ENCODE data around the gene HRH3.

The HRH3 gene
- total RNA-seq: 0 reads per million in 2 donors

- DNase-seq: peak; percentile 34
Measured at GRCh38 chr20:62219992-62220665, at the start of gene HRH3. HRH3 (minus strand) TSS chr20:62220278; CDS start chr20:62219970, 308 bp downstream.

- DNase-seq: no peak
Measured at GRCh38 chr20:62269871-62270270, 49.8 kb upstream of the HRH3 start.

GRCh38 chr20:62269378-62269777 lies 49.3 kb upstream of the HRH3 start:
- no peak for DNase-seq

DNA sequence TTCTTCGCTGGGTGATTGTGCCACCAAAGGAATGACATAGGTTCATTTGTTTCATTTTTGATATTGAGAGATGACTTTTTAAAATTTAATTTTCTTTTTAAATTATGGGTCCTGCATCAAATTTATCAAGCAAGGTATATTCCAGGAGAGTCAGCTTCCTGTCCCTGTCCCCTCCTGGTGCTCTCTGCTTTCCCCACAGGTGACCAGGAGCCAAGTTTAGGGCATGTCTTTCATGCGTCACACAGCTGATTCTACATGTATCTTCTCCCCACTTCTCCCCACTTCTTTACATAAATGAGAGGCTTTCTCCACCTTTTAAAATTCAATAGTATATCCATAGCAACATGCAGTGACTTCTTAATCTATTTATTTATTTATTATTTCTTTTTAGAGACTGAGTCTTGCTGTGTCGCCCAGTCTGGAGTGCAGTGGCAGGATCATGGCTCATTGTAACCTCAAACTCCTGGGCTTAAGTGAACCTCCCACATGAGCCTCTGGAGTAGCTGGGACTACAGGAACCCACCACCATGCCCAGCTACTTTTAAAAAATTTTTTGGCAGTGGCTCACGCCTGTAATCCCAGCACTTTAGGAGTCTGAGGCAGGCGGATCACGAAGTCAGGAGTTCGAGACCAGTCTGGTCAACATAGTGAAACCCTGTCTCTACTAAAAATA lies 48.3 kb upstream of the HRH3 start:
- DNase-seq: no peak

DNA sequence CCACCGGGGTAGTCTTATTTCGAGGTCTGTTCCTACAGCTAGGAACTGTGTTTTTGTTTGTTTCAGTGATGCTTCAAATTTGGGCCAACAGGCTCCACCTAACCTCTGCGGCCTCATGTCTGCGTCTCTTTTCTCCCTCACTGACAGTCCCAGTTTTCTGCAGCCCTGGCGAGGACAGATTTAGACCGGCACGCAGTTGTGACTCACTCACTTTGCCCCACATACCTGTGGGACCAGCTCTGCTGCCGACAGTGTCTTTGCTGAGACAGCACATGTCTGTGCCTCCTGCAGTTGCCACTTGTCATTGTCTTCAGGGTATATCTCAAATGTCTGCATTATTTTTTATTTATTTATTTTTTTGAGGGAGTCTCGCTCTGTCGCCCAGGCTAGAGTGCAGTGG lies 47.5 kb upstream of the HRH3 start:
- no peak for DNase-seq

DNA sequence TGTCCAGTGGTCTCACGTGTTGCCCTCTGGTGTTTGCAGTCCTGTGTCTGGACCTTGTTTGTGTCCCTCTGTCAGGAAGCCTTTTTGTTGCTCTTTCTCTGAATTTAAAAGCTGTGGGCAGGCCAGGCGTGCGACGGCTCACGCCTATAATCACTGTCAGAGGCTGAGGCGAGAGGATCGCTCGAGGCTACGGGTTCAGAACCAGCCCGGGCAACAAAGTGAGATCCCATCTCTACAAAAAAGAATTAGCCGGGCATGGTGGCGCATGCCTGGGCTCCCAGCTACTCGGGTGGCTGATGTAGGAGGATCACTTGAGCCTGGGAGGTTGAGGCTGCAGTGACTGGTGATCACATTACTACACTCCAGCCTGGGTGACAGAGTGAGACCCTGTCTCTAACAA lies 46.8 kb upstream of the HRH3 start:
- no peak for DNase-seq

GRCh38 chr20:62266340-62266739 lies 46.3 kb upstream of the HRH3 start:
- no peak for DNase-seq

GRCh38 chr20:62265365-62265764 lies 45.3 kb upstream of the HRH3 start:
- no peak for DNase-seq

- DNase-seq: no peak
Measured at GRCh38 chr20:62263396-62263795, 43.3 kb upstream of the HRH3 start.

DNA sequence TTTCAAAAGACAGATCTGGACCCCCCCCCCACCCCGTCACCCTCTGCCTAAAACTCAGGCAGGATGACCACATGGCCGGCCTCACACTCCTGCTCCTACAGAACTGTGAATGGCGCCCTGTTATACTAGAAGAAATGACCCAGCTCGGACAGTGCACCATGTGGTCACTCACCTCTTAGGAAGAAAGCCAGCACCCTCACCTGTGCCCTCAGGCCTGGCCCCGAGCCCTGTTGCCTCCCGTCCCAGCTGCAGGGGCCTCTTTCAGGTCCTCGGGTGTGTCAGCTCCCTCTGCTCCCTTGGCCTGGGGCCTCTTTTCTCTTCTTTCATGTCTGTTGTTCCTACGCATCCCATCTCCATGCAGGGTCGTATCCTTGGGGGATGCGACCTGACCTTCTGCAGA lies 42.0 kb upstream of the HRH3 start:
- DNase-seq: no peak

GRCh38 chr20:62259294-62259565 lies 39.2 kb upstream of the HRH3 start:
- DNase-seq: no peak

- DNase-seq: no peak
Measured at GRCh38 chr20:62258499-62259293, 38.6 kb upstream of the HRH3 start.

DNA sequence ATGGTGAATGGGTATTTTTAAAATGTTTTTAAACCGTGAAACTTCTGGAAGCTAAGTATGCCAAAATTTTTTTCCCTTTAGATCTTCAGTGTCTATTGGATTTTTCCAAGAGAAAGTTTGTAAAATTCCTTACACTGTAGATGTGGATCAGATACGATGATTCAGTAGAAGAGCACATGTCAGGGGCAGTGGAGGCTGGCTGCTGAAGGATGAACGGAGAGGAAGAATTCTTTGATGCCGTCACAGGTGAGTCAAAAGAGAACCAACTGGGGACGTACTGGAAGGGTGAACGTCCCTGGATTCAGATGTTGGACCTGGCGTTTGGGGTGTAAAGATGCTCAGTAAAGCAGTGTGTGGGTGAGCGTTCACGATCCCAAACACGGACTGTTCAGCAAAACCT lies 35.9 kb upstream of the HRH3 start:
- DNase-seq: no peak

- no peak for DNase-seq
Measured at GRCh38 chr20:62254021-62254724, 34.1 kb upstream of the HRH3 start.

GRCh38 chr20:62253398-62253797 lies 33.3 kb upstream of the HRH3 start:
- no peak for DNase-seq

GRCh38 chr20:62252342-62252966 lies 32.4 kb upstream of the HRH3 start:
- DNase-seq: no peak

DNA sequence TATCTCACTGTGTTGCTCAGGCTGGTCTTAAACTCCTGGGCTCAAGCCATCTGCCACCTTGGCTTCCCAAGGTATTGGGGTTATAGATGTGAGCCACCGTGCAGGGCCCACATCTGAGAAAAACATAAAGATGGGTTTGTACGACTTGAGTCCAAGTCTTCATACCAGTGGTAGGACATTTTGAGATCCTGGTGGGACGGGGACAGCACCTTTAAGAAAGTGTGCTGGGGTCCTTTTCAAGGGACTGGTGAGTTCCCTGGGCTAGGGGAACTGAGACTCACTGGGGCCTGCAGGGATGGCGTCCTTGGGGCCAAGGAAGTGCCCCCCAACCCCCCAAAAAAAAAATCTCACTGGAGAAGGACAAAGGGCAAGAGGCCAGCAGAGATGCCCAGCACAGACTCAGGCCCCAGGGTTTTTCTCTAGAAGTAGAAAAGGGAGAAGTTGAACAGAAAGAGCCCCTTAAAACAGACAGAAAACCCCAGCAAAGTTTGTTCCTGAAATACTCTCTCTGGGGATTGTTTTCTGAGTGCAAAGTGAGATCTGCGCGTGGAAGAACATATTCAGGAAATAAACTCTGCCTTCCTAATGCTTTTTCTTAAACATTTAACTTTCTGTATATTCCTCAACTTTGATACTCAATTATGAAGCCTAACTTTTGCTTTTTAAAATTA lies 28.9 kb upstream of the HRH3 start:
- no peak for DNase-seq

DNA sequence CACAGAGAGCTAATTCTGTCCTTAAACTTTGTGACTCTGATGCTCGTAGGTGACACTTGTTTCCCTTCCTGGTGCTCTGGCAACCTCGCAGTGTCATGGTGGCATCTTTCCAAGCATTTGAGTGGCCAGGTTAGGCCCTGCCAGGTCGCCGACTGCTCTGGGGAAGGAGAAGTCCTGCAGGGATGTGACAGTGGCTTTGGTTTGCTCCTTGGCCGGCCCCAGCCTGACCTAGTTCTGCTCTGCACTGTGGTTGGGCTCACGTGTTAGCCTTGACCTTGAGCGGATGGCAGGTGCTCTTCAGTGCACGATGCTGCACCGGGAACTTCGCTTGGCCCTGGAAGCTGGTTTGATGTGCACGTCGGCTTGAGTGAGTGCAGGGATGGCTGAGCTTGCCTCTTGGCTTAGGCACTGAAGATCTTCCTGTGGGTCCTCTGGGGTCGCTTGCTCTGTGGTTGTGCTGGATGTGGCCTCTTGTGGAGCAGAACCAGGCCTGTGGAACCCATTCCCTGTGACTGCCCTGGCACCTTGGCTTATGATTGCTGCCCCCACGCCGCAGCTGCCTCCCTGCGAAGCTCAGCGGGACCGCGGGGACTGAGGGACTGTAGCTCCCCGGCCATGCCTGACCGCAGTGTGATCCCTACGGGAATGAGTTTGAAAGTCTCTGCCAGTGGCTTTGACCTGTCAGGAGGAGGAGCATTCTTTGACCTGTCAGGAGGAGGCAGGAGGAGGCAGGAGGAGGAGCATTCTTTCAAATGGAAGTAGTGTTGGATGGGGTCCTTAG lies 27.0 kb upstream of the HRH3 start:
- DNase-seq: no peak

DNA sequence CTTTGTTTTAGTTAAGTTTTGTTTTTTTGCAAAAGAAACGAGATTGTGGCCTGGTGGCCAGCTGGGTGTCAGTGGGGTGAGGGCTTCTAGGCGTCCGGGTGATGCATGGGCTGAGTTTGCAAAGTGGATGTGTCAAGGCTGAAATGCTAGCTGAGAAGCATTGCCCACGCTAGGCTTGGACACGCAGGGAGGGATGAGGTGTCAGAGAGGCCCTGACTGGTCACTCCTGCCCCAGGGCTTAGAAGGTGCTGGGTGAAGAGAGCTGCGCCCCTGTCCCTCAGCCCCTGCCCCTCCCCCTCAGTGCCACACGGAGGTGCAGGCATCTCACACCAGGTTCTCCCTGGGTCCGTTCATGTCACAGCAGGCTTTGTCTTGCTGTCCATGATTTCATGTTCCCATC lies 26.4 kb upstream of the HRH3 start:
- DNase-seq: no peak

DNA sequence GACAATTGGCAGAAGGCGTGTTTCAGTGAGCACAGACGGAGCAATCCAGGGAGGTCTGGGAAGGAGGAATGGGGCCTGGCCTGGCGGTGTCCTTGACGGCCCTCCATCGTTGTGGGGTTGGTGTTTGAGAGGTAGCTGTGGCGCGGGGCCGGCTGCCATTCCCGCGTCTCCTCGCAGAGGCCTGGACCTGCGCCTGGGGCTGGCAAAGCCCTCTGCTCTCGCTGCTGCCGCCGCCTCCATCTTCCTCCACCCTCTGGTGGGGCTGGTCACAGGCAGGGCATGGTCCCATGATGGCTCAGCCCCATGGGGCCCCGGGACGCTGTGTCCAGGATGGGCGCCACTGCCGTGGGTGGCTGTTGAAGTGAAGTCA lies 25.8 kb upstream of the HRH3 start:
- DNase-seq: no peak

DNA sequence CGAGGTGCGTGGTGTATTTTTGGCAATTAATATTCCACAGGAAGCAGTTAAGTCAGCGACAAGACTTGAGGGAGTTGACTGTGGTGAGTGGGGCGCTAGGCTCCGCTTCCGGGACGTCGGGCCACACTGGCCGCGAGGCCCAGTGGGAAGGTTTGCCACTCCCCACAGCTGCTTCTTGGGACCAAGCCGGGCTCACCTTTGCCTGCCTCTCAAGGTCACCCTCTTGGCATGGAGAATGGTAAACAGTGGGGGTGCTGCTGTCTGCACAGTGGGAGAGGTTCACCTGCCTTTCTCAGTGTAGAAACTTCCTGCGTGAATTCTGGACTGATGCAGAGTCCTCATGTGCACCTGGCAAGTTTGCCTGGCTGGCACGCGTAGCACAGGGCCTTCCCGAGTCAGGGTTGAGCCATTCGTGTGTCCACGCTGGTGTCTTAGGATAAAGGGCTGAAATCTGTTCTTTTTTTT lies 24.6 kb upstream of the HRH3 start:
- no peak for DNase-seq

All from activated gamma-delta T cell (primary cell).